IMR-90 (cell line): ENCODE results near the gene PMAIP1. TPM values are rescaled to one million over a fixed set of nuclear protein-coding genes. Genes with fewer than 3 reads are reported as not detected.
"Not testable (repeated sequence)": the region's sequence is repeated elsewhere in the genome, so short reads cannot be mapped to it uniquely, and the experiment has no call there.

Experiments
- ATAC-seq: fragments of 200-7000 bp; cut with Tn5 transposase; 2 replicates; pipeline ENCODE4 v1.9.1; 2020; ENCODE audit warnings: low read depth, mild to moderate bottlenecking, moderate library complexity
- BruUV-seq: library from RNA; stranded (reverse); fragments of 400-500 nt; replicated peaks from 2 replicates; lab custom pipeline; 2021; lab: Mats Ljungman, UMichigan
- CTCF ChIA-PET: fragments of 300-600 bp; formaldehyde crosslinking; extraction: SDS; loops from one replicate; lab custom pipeline; 2021; ENCODE audit warnings: antibody characterized with exemption; lab: Yijun Ruan, JAX
- POLR2A ChIA-PET: fragments of 300-600 bp; sonication (Branson Sonifier 250); formaldehyde crosslinking; loops from one replicate; lab custom pipeline; 2022; ENCODE audit warnings: antibody characterized with exemption; ENCODE audit not compliant: unreplicated experiment; lab: Charles Lee
- DNase-seq: peaks from one replicate; pipeline ENCODE4 v3.0.0; 2013
- H2AFZ ChIP-seq: replicated peaks from 2 replicates; pipeline ENCODE3; 2013; ENCODE audit warnings: low read length, mild to moderate bottlenecking; ENCODE audit not compliant: poor library complexity
- H2AK5ac ChIP-seq: 2 replicates; pipeline ENCODE4 v1.6.1; 2013; ENCODE audit warnings: low read depth, low read length, inconsistent platforms
- H2AK9ac ChIP-seq: replicated peaks from 2 replicates; pipeline ENCODE3; 2013; ENCODE audit warnings: mild to moderate bottlenecking, low read depth, low read length, moderate library complexity; ENCODE audit not compliant: poor library complexity
- H2BK120ac ChIP-seq: 2 replicates; pipeline ENCODE4 v1.6.1; 2013; ENCODE audit warnings: low read depth, low read length, inconsistent platforms
- H2BK15ac ChIP-seq: 3 replicates; pipeline ENCODE4 v1.6.1; 2013; ENCODE audit warnings: low read depth, low read length, inconsistent platforms
- H2BK20ac ChIP-seq: 2 replicates; pipeline ENCODE4 v1.6.1; 2013; ENCODE audit warnings: low read depth, mild to moderate bottlenecking, inconsistent platforms, low read length, moderate library complexity
- H2BK5ac ChIP-seq: 2 replicates; pipeline ENCODE4 v1.6.1; 2013; ENCODE audit warnings: mild to moderate bottlenecking, low read depth, low read length, inconsistent platforms; ENCODE audit not compliant: poor library complexity, severe bottlenecking
- H3K14ac ChIP-seq: replicated peaks from 2 replicates; pipeline ENCODE4 v1.6.1; 2013; ENCODE audit warnings: low read depth, low read length, inconsistent platforms
- H3K18ac ChIP-seq: 2 replicates; pipeline ENCODE4 v1.6.1; 2013; ENCODE audit warnings: low read depth, low read length, control low read depth
- H3K23ac ChIP-seq: 2 replicates; pipeline ENCODE4 v1.6.1; 2013; ENCODE audit warnings: low read depth, low read length, inconsistent platforms
- H3K27ac ChIP-seq: 2 replicates; pipeline ENCODE4 v1.5.1; 2013; ENCODE audit warnings: mild to moderate bottlenecking, control low read depth, low read length; ENCODE audit not compliant: insufficient read depth
- H3K27me3 ChIP-seq: 2 replicates; pipeline ENCODE4 v1.6.1; 2013; ENCODE audit warnings: low read length; ENCODE audit not compliant: control insufficient read depth, insufficient read depth
- H3K36me3 ChIP-seq: 2 replicates; pipeline ENCODE4 v1.6.1; 2013; ENCODE audit warnings: low read length, mixed read lengths; ENCODE audit not compliant: control insufficient read depth, insufficient read depth
- H3K4ac ChIP-seq: 2 replicates; pipeline ENCODE4 v1.6.1; 2013; ENCODE audit warnings: low read depth, low read length, inconsistent platforms
- H3K4me1 ChIP-seq: 2 replicates; pipeline ENCODE4 v1.6.1; 2013; ENCODE audit warnings: low read length, mixed read lengths; ENCODE audit not compliant: control insufficient read depth, insufficient read depth
- H3K4me2 ChIP-seq: 2 replicates; pipeline ENCODE4 v1.6.1; 2013; ENCODE audit warnings: low read depth, mild to moderate bottlenecking, control low read depth, low read length, moderate library complexity
- H3K4me3 ChIP-seq: 2 replicates; pipeline ENCODE4 v1.5.1; 2013; ENCODE audit warnings: low read depth, mild to moderate bottlenecking, control low read depth, low read length, moderate library complexity; ENCODE audit not compliant: insufficient read depth
- H3K56ac ChIP-seq: 2 replicates; pipeline ENCODE4 v1.6.1; 2013; ENCODE audit warnings: low read length, inconsistent platforms; ENCODE audit not compliant: insufficient read depth; ENCODE audit errors: extremely low read depth
- H3K79me1 ChIP-seq, 2 experiments: 2 replicates each; pipeline ENCODE4 v1.6.1; 2013; ENCODE audit warnings: low read length in 2 of 2, inconsistent platforms in 1 of 2, low read depth in 1 of 2
- H3K9ac ChIP-seq: 2 replicates; pipeline ENCODE4 v1.6.1; 2013; ENCODE audit warnings: low read depth, low read length, control low read depth
- H3K9me1 ChIP-seq: 2 replicates; pipeline ENCODE4 v1.6.1; 2013; ENCODE audit warnings: low read length, inconsistent platforms; ENCODE audit not compliant: insufficient read depth
- H3K9me3 ChIP-seq: 2 replicates; pipeline ENCODE4 v1.6.1; 2013; ENCODE audit warnings: low read length; ENCODE audit not compliant: control insufficient read depth, insufficient read depth
- H4K20me1 ChIP-seq: 2 replicates; pipeline ENCODE4 v1.6.1; 2013; ENCODE audit warnings: low read length, inconsistent platforms; ENCODE audit not compliant: insufficient read depth
- H4K5ac ChIP-seq: 2 replicates; pipeline ENCODE4 v1.6.1; 2013; ENCODE audit warnings: mild to moderate bottlenecking, low read depth, low read length, control low read depth
- H4K8ac ChIP-seq, 2 experiments: 2 replicates each; pipeline ENCODE4 v1.6.1; 2013; ENCODE audit warnings: low read depth in 2 of 2, low read length in 2 of 2, control low read depth in 1 of 2, inconsistent platforms in 1 of 2
- H4K91ac ChIP-seq: 2 replicates; pipeline ENCODE4 v1.6.1; 2013; ENCODE audit warnings: low read depth, low read length, inconsistent platforms; ENCODE audit not compliant: insufficient read depth
- WGBS, 2 experiments: methylation state at CpG; one replicate each; pipeline versions ENCODE4 v1.1.5 to v1.1.7; 2013; ENCODE audit warnings: missing lambda C conversion rate in 2 of 2; ENCODE audit not compliant: insufficient read length in 1 of 2; ENCODE audit errors: extremely low coverage in 2 of 2; 5-methylcytosine and 5-hydroxymethylcytosine counted together
- dilution Hi-C: fragments of 300-500 bp; cut with HindIII; formaldehyde crosslinking; loops from one replicate; pipeline ENCODE4 v1.14.3; 2018; ENCODE audit warnings: low sequenced_read_pairs; ENCODE audit not compliant: unreplicated experiment
- in situ Hi-C: fragments of 300-500 bp; cut with MboI; formaldehyde crosslinking; loops from 3 replicates; pipeline ENCODE4 v1.14.3; 2019; ENCODE audit warnings: low sequenced_read_pairs, inconsistent platforms, mixed read lengths
- intact Hi-C: fragments of 100-400 bp; cut with micrococcal nuclease; formaldehyde crosslinking; loops from 2 replicates; pipeline ENCODE4 v1.10.0; 2022
- polyA plus RNA-seq, 3 experiments: library from polyadenylated mRNA; depleted of rRNA; stranded (reverse); fragments of >200 nt; gene quantifications; 2 replicates each; pipeline ENCODE4 v1.2.3, GENCODE V29; 2012; ENCODE audit warnings: low replicate concordance in 1 of 3
- total RNA-seq: library from RNA; depleted of rRNA; stranded (reverse); fragments of >200 nt; gene quantifications from 2 replicates; pipeline ENCODE4 v1.2.3, GENCODE V29; 2012

PMAIP1 gene
- total and polyA plus RNA-seq, 2 of the 4 experiments (the other 2 are of a cell fraction), result 14.0 to 30.1 TPM

- H3K9me3 ChIP-seq, H3K36me3 ChIP-seq, DNase-seq, H3K4me2 ChIP-seq, BruUV-seq, in situ Hi-C loops, H3K9me1 ChIP-seq, H2AFZ ChIP-seq, dilution Hi-C loops, H3K4me3 ChIP-seq, POLR2A ChIA-PET, H3K56ac ChIP-seq, H2AK9ac ChIP-seq, H4K20me1 ChIP-seq, CTCF ChIA-PET, H3K27me3 ChIP-seq, H3K23ac ChIP-seq, intact Hi-C loops, ATAC-seq: not testable (repeated sequence)
- peak overlapping the region; percentile 77 for H3K4ac ChIP-seq
- H4K8ac ChIP-seq, result peak overlapping the region; percentile 82 to 90
- peak overlapping the region; percentile 85 for H2BK120ac ChIP-seq
- H2BK15ac ChIP-seq, result peak overlapping the region; percentile 98; the same call in 2 of the 3 replicates
- H4K5ac ChIP-seq, result peak overlapping the region; percentile 80; the same call in 1 of the 2 replicates
- peak overlapping the region; percentile 54; the same call in 1 of the 2 replicates for H3K9ac ChIP-seq
- peaks cover 0 to 11% of the 10 kb centered on the region in 2 experiments; a peak in 1 of 4 replicates for H3K79me1 ChIP-seq
- peaks cover 17% of the 10 kb centered on the region for H3K4me1 ChIP-seq
- 80% methylated on average over 2 of the region's 3 CpGs; no CpG with 5 or more reads in 1 of the 2 experiments for WGBS, 2 experiments
- H2AK5ac ChIP-seq, result peak overlapping the region; percentile 95
- peak overlapping the region; percentile 90; the same call in 1 of the 2 replicates for H3K18ac ChIP-seq
- peak overlapping the region; percentile 87 for H2BK20ac ChIP-seq
- H4K91ac ChIP-seq, result peak overlapping the region; percentile 50
- H2BK5ac ChIP-seq, result peak overlapping the region; percentile 19
- H3K27ac ChIP-seq, result peak overlapping the region; percentile 83
- peak overlapping the region; percentile 83 for H3K14ac ChIP-seq
Measured at GRCh38 chr18:59886399-59886798, 13.4 kb upstream of the PMAIP1 start.
